Neutrophil (primary cell): ENCODE results near the gene PTH1R.

ENCODE experiments used
- H3K27ac ChIP-seq: fragments of 200-600 bp; sonication (generic); 2 replicates; pipeline ENCODE4 v1.5.1; 2016; ENCODE audit warnings: mild to moderate bottlenecking, moderate library complexity
- H3K27me3 ChIP-seq: fragments of 200-600 bp; sonication (generic); 2 replicates; pipeline ENCODE4 v1.6.0; 2016; ENCODE audit warnings: mild to moderate bottlenecking
- H3K36me3 ChIP-seq: fragments of 200-600 bp; sonication (generic); 2 replicates; pipeline ENCODE4 v1.5.1; 2017
- H3K4me1 ChIP-seq, 2 experiments: fragments of 200-600 bp in 1 of 2; sonication (generic) in 1 of 2; 1 replicate in 1 of 2; 2 replicates in 1 of 2; pipeline versions ENCODE4 v1.5.1 to v1.6.1; 2013 to 2016; ENCODE audit warnings: low read depth in 1 of 2, low read length in 1 of 2, mild to moderate bottlenecking in 1 of 2, moderate library complexity in 1 of 2; ENCODE audit not compliant: control insufficient read depth in 1 of 2, insufficient read depth in 1 of 2
- H3K4me3 ChIP-seq, 2 experiments: fragments of 200-600 bp in 1 of 2; sonication (generic) in 1 of 2; 1 replicate in 1 of 2; 2 replicates in 1 of 2; pipeline ENCODE4 v1.5.1; 2013 to 2016; ENCODE audit warnings: low read depth in 1 of 2, low read length in 1 of 2, mild to moderate bottlenecking in 1 of 2, moderate library complexity in 1 of 2
- H3K9me3 ChIP-seq: fragments of 200-600 bp; sonication (generic); 2 replicates; pipeline ENCODE4 v1.5.1; 2016
- CTCF ChIP-seq: fragments of 200-600 bp; sonication (generic); IDR thresholded peaks from 2 replicates; pipeline ENCODE4 v1.5.1; 2016; ENCODE audit warnings: antibody characterized with exemption

The PTH1R gene

DNA sequence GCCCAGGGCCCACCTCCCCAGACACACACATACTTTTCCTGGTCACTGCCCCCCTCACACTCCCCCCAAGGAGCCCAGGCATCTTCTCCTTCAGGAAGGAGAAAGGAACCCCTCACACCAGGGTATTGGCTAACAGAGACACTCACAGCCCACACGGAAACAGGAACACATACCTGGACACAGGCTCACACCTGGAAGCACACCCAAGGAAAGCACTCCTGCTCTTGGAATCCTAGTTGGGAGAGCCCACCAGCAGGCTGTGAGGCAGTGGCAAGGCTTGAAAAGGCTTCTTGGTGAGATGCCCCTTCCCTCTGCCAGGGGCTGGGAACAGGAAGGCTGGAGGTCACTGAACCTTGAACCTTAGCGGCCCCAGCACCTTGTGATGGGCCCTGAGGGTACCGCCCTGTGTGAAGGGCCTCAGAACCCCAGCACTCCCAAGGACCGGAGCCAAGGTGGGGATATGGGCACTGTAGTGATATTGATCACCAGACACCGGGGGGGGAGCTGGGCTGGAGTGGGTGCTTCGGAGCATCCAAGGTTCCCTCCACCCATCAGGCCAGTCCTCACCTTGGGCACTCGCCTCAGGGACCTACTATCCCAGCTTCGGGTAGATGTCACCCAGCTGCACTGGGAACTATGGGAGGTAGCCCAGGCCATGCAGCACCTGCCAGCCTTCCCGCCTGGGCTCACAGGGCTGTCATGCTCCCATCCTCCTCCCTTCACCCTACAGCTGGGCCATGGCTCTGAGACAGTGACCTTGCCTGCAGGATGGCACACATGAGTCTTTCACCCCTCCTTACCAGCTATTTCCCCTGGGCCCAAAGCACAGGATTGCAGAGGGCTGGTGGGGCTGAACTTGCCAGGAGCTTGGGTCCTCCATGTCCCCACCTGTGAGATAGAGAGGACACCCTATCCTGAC, 30.6 kb upstream of the PTH1R start:
- Histone ChIP-seq H3K27me3 (peaks cover 66% of the 10 kb centered on the region), H3K4me1 (peaks cover 5 to 15% of the 10 kb centered on the region in 2 experiments), H3K36me3 (no peaks in the 10 kb centered on the region), H3K9me3 (no peaks in the 10 kb centered on the region), H3K27ac (no peak overlapping the region), H3K4me3 (no peak overlapping the region)
- no peak for TF ChIP-seq CTCF

GRCh38 chr3:46847744-46848143, 29.8 kb upstream of the PTH1R start:
- H3K9me3 ChIP-seq: no peaks in the 10 kb centered on the region
- H3K4me1 ChIP-seq: peaks cover 5 to 15% of the 10 kb centered on the region in 2 experiments
- H3K27me3 ChIP-seq: peaks cover 59% of the 10 kb centered on the region
- no peaks in the 10 kb centered on the region for H3K36me3 ChIP-seq
- H3K27ac ChIP-seq: no peak overlapping the region
- no peak overlapping the region for H3K4me3 ChIP-seq
- no peak for TF ChIP-seq CTCF

DNA sequence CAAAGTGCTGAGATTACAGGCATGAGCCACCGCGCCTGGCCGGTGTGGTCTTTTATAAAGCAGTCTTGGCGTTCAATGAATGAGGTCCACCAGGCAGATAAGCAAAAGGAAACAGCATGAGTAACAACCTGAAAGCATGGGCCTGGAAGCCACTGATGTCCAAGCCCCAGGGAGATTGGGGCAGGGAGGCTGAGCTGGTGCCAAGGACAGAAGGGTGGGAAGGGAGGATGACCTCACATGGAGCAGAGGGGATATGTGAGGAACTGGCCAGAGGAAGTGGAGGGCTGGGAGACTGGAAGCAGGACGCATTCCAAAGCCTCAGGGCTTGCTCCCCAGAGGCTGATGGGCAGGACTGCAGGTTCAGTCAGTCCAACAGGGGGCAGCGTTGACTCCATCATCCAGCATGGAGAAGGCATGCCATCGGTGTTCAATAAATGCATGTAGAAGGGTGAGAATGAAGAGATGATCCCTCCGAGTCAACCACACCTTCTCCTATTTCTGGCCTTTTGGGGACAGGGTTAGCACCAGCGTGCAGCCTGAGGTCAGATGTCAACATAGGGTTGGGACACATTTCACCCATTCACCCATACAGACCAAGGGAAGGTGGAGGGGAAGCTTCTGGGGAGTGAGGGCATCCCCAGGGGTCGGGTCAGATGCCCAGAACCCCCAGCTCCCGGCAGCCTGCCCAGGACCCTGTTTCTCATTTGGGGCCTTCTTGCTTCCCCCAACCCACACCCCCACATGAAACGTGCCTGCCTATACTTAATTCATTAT, 29.1 kb upstream of the PTH1R start:
- Histone ChIP-seq H3K4me1 (peaks cover 5 to 15% of the 10 kb centered on the region in 2 experiments), H3K27me3 (peaks cover 51% of the 10 kb centered on the region), H3K4me3 (no peak overlapping the region), H3K27ac (no peak overlapping the region), H3K9me3 (no peaks in the 10 kb centered on the region), H3K36me3 (no peaks in the 10 kb centered on the region)
- TF ChIP-seq CTCF: no peak

GRCh38 chr3:46849045-46849631, 28.4 kb upstream of the PTH1R start:
- H3K27ac ChIP-seq: no peak overlapping the region
- no peaks in the 10 kb centered on the region for H3K36me3 ChIP-seq
- H3K4me1 ChIP-seq: peaks cover 5 to 15% of the 10 kb centered on the region in 2 experiments
- peaks cover 45% of the 10 kb centered on the region for H3K27me3 ChIP-seq
- H3K9me3 ChIP-seq: no peaks in the 10 kb centered on the region
- no peak overlapping the region for H3K4me3 ChIP-seq
- no peak for TF ChIP-seq CTCF

DNA sequence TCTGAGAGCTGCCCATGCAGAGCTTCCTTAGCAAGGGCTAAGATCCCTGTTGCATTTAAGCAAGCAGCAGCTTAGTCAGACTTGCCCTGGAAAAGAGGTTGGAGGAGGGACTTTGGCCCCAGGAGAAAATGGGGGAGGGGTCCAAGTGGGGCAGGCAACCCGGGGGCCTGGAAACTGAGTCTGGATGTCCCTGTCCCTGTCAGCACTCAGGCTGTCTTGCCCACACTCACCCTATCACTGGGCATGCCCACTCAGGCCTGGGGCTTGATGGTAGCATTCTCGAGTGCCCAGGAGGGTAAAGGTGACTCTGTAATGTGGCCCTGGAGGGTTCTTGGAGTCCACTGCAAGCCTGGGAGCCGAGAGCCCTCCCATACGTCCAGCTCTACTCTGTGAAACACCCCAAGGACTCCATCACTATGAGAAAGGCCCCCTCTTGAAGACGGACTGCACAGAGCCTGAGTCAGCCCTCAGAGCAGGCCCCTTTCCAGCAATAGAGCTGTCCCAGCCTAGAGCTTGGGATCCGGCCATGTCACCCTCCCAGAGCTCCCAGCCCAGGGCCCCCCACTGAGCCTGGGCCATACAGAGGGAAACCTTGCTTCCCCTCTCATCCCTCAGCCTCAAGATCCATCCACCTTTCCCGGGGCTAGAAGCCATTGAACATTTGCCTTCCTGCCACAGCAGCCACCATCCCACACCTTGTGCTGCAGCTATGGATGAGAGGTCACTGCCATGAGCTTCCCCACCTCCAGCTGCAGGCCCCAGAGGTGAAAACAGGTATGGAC, 27.6 kb upstream of the PTH1R start:
- H3K9me3 ChIP-seq: no peaks in the 10 kb centered on the region
- no peak for TF ChIP-seq CTCF

More for the DNA sequence above, 27.6 kb upstream of the PTH1R start:
- Histone ChIP-seq H3K36me3 (no peaks in the 10 kb centered on the region), H3K4me3 (no peak overlapping the region), H3K27ac (no peak overlapping the region), H3K4me1 (peaks cover 5 to 15% of the 10 kb centered on the region in 2 experiments), H3K27me3 (peaks cover 37% of the 10 kb centered on the region)
